Transverse colon (tissue), 4 donors: ENCODE data around the gene TBC1D3C.
"Not testable (repeated sequence)": the region's sequence is repeated elsewhere in the genome, so short reads cannot be mapped to it uniquely, and the experiment has no call there.

ENCODE experiments used
- POLR2A ChIP-seq: fragments of 450-650 bp; IDR thresholded peaks from one replicate; pipeline ENCODE4 v1.6.1; 2016; ENCODE audit warnings: antibody characterized with exemption, mild to moderate bottlenecking, moderate library complexity
- POLR2AphosphoS5 ChIP-seq, 3 donors: sonication (generic); formaldehyde crosslinking; IDR thresholded peaks; one replicate each; pipeline ENCODE4 v1.6.1; 2016; ENCODE audit warnings: antibody characterized with exemption in 3 of 3
- TF ChIP-seq, protein P1 (sequence below), 5 experiments: fragments of 200-600 bp in 3 of 5; fragments of 450-650 bp in 2 of 5; sonication (generic) in 3 of 5; IDR thresholded peaks; 1 replicate in 2 of 5; 2 replicates in 3 of 5; pipeline ENCODE4 v1.5.1; 2016 to 2017; ENCODE audit warnings: antibody characterized with exemption in 5 of 5, inconsistent platforms in 3 of 5, mild to moderate bottlenecking in 2 of 5, moderate library complexity in 1 of 5

DNA sequence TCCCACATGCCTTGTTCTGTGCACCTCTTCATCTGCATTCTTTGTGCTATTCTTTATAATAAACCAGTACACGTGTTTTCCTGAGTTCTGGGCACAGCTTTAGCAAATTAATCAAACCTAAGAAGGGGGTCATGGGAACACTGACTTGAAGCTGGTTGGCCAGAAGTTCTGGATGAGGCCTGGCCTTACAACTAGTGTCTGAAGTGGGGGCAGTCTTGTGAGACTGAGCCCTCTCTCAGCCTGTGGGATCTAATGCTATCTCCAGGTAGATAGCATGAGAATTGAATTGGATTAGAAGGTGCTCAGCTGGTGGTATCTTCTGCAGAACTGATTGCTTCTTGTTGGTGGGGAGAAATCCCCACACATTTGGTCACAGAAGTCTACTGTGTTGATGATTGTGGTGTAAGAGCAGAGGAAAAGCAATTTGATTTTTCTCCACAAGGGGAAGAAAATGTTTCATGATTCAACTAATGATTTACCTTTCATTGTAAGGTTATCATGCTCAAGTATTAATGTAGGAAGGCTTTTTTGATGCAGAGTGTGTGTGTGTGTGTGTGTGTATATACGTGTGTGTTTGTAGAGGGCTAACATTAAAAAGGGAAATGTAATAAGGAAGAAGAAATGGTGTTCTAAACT is 25.7 kb upstream of the TBC1D3C start:
- TF ChIP-seq, protein P1, sequence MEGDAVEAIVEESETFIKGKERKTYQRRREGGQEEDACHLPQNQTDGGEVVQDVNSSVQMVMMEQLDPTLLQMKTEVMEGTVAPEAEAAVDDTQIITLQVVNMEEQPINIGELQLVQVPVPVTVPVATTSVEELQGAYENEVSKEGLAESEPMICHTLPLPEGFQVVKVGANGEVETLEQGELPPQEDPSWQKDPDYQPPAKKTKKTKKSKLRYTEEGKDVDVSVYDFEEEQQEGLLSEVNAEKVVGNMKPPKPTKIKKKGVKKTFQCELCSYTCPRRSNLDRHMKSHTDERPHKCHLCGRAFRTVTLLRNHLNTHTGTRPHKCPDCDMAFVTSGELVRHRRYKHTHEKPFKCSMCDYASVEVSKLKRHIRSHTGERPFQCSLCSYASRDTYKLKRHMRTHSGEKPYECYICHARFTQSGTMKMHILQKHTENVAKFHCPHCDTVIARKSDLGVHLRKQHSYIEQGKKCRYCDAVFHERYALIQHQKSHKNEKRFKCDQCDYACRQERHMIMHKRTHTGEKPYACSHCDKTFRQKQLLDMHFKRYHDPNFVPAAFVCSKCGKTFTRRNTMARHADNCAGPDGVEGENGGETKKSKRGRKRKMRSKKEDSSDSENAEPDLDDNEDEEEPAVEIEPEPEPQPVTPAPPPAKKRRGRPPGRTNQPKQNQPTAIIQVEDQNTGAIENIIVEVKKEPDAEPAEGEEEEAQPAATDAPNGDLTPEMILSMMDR (IDR thresholded peaks at IDR 0.05) = not testable (repeated sequence)
- not testable (repeated sequence) for TF ChIP-seq POLR2A; POLR2AphosphoS5 (IDR thresholded peaks at IDR 0.05)
